ENCODE results near the gene SNAP29.

The SNAP29 gene

DNA sequence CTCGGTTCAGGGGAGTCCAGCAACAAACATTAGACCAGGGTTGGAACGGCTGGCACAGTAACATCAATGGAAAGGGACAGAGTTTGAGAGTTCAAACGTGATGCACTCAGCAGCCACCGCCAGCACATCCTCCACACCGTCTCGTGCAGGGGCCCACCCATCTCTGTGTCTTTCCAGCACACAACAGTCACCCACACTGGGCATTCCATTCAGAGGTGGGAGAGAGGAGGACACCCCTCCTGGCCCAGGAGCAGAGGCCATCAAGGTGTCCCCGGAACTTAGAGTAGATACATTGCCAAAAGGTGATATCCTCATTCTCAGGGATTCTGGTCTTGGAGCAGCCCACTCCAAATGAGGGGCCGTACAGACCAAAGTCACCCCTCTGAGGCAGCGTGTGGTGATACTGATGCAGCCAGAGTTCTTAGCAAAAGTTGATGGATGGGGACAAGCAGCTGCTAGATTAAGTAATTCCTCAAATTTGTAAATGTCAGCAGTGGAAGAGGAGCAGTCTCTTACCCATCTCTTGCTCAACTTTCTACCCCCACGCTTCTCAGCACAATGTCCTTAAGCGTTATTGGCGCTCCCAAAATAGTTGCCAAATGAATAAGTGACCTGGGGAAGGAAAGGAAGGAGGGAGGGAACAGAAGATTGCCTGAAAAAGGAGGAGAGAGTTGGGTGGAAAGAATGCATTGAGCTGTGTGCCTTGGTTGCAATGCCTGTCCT lies 5.5 kb downstream of the SNAP29 start:
- Mint-ChIP-seq H3K9me3 (no peaks in the 10 kb centered on the region), H3K4me1 (ENCODE audit: low read depth in 2 of 2) (peaks cover 32 to 41% of the 10 kb centered on the region in 2 donors)
- ATAC-seq (replicated peaks): no peak

GRCh38 chr22:20865331-20865730 lies 6.5 kb downstream of the SNAP29 start:
- Mint-ChIP-seq H3K4me3 (no peak overlapping the region), H3K27me3 (no peaks in the 10 kb centered on the region), H3K4me1 (ENCODE audit: low read depth in 2 of 2) (peaks cover 26 to 33% of the 10 kb centered on the region in 2 donors), H3K36me3 (ENCODE audit: insufficient read depth) (peaks cover 34% of the 10 kb centered on the region), H3K27ac (peak overlapping the region in 1 of 2 donors; percentile 63), H3K9me3 (no peaks in the 10 kb centered on the region)
- ATAC-seq (replicated peaks) (no peak), DNase-seq (no peak)

More for the DNA sequence above, 5.5 kb downstream of the SNAP29 start:
- DNase-seq: no peak
- Mint-ChIP-seq H3K27me3 (no peaks in the 10 kb centered on the region), H3K36me3 (ENCODE audit: insufficient read depth) (peaks cover 36% of the 10 kb centered on the region), H3K27ac (peak overlapping the region; percentile 63 to 71), H3K4me3 (no peak overlapping the region)

DNA sequence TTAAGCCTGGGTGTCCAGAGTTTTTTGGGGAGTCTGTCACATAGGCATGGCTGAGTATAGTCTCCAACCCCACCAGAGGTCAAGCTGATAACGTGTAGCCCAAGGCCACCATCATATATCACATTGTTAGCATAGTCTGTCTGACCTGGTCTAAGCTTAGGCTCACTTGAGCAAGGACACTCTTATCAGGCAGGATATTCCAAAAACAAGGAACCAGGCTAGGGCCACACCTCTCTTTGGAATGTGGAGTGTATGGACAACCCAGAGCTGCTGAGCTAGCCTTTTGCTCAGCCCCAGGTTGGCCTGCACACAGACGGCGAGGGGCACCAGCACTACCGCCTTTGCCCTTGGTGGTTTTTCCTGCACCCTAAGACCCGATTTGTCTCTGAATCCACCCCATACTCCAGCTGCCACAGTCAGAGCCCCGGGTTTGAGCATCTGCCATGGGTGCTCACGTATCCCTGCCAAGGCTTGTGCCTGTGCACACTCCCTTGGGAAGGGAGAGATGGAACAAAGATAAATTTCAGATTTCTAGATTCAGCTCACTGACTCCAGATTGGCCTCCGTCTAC lies 7.2 kb downstream of the SNAP29 start:
- Mint-ChIP-seq H3K9me3 (no peaks in the 10 kb centered on the region), H3K4me1 (ENCODE audit: low read depth in 2 of 2) (peaks cover 26 to 33% of the 10 kb centered on the region in 2 donors), H3K36me3 (ENCODE audit: insufficient read depth) (peaks cover 36% of the 10 kb centered on the region), H3K27me3 (no peaks in the 10 kb centered on the region), H3K27ac (peak overlapping the region in 1 of 2 donors; percentile 87), H3K4me3 (no peak overlapping the region)
- DNase-seq (no peak), ATAC-seq (replicated peaks) (no peak)

DNA sequence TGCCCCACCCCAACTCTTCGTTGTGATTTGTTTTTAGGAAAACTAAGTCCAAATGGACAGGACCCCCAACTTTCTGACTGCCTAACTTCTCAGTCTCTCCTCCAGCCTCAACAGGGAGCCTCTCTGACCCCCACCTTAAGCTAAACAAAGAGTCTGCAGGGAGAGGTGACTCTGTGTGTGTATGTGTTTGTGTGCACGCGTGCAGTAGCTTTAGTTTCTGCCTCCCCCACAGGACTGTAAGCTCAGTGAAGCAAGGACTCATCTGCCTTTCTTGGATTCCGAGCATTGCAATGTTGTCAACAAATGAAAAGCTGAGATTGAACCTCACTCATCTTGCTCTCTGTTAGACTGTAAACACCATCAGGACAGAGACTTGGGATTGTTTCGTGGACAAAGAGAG lies 7.9 kb downstream of the SNAP29 start:
- H3K27ac Mint-ChIP-seq: peak overlapping the region in 1 of 2 donors; percentile 87
- H3K4me3 Mint-ChIP-seq: peak overlapping the region in 1 of 2 donors; percentile 63
- DNase-seq (no peak), ATAC-seq (replicated peaks) (peak; percentile 5)
- peaks cover 26 to 28% of the 10 kb centered on the region in 2 donors for H3K4me1 Mint-ChIP-seq (ENCODE audit: low read depth in 2 of 2)
- H3K27me3 Mint-ChIP-seq: no peaks in the 10 kb centered on the region
- H3K36me3 Mint-ChIP-seq (ENCODE audit: insufficient read depth): peaks cover 39% of the 10 kb centered on the region
- no peaks in the 10 kb centered on the region for H3K9me3 Mint-ChIP-seq

- H3K9me3 Mint-ChIP-seq: no peaks in the 10 kb centered on the region
- peak; percentile 76 for ATAC-seq (replicated peaks)
- peaks cover 43% of the 10 kb centered on the region for H3K36me3 Mint-ChIP-seq (ENCODE audit: insufficient read depth)
- H3K4me3 Mint-ChIP-seq: peak overlapping the region in 1 of 2 donors; percentile 63
- H3K27me3 Mint-ChIP-seq: no peaks in the 10 kb centered on the region
- no peak for DNase-seq
- peak overlapping the region; percentile 68 to 87 for H3K27ac Mint-ChIP-seq
- peaks cover 21 to 24% of the 10 kb centered on the region in 2 donors for H3K4me1 Mint-ChIP-seq (ENCODE audit: low read depth in 2 of 2)
These were observed 8.6 kb downstream of the SNAP29 start for GRCh38 chr22:20867179-20868024.

GRCh38 chr22:20868025-20868962 lies 9.5 kb downstream of the SNAP29 start:
- Mint-ChIP-seq H3K27ac (peak overlapping the region; percentile 62 to 87), H3K27me3 (no peaks in the 10 kb centered on the region), H3K4me1 (ENCODE audit: low read depth in 2 of 2) (peaks cover 19 to 24% of the 10 kb centered on the region in 2 donors), H3K9me3 (no peaks in the 10 kb centered on the region), H3K36me3 (ENCODE audit: insufficient read depth) (peaks cover 51% of the 10 kb centered on the region), H3K4me3 (no peak overlapping the region)
- no peak for ATAC-seq (replicated peaks)
- DNase-seq: no peak

GRCh38 chr22:20869234-20869633 lies 10.4 kb downstream of the SNAP29 start:
- no peak for ATAC-seq (replicated peaks)
- H3K4me1 Mint-ChIP-seq (ENCODE audit: low read depth in 2 of 2): peaks cover 12 to 17% of the 10 kb centered on the region in 2 donors
- no peak for DNase-seq
- H3K27ac Mint-ChIP-seq: peak overlapping the region in 1 of 2 donors; percentile 62
- H3K36me3 Mint-ChIP-seq (ENCODE audit: insufficient read depth): peaks cover 56% of the 10 kb centered on the region
- no peaks in the 10 kb centered on the region for H3K27me3 Mint-ChIP-seq
- H3K9me3 Mint-ChIP-seq: no peaks in the 10 kb centered on the region
- H3K4me3 Mint-ChIP-seq: no peak overlapping the region

- H3K27ac Mint-ChIP-seq: no peak overlapping the region
- H3K4me1 Mint-ChIP-seq (ENCODE audit: low read depth in 2 of 2): peaks cover 0 to 3% of the 10 kb centered on the region in 2 donors
- peaks cover 71% of the 10 kb centered on the region for H3K36me3 Mint-ChIP-seq (ENCODE audit: insufficient read depth)
- ATAC-seq (replicated peaks) (no peak), DNase-seq (no peak)
- no peaks in the 10 kb centered on the region for H3K27me3 Mint-ChIP-seq
- no peak overlapping the region for H3K4me3 Mint-ChIP-seq
- H3K9me3 Mint-ChIP-seq: no peaks in the 10 kb centered on the region
These were observed 14.4 kb downstream of the SNAP29 start for GRCh38 chr22:20873214-20873613.

- ATAC-seq (replicated peaks): no peak
- no peak for DNase-seq
- H3K27me3 Mint-ChIP-seq: no peaks in the 10 kb centered on the region
- H3K36me3 Mint-ChIP-seq (ENCODE audit: insufficient read depth): peaks cover 64% of the 10 kb centered on the region
- H3K9me3 Mint-ChIP-seq: no peaks in the 10 kb centered on the region
- H3K4me1 Mint-ChIP-seq (ENCODE audit: low read depth in 2 of 2): peaks cover 0 to 4% of the 10 kb centered on the region in 2 donors
- H3K27ac Mint-ChIP-seq: peak overlapping the region in 1 of 2 donors; percentile 44
- H3K4me3 Mint-ChIP-seq: no peak overlapping the region
These were observed 16.5 kb downstream of the SNAP29 start for GRCh38 chr22:20875296-20875695.

- ATAC-seq (replicated peaks): no peak
- H3K9me3 Mint-ChIP-seq: no peaks in the 10 kb centered on the region
- no peak overlapping the region for H3K4me3 Mint-ChIP-seq
- H3K36me3 Mint-ChIP-seq (ENCODE audit: insufficient read depth): peaks cover 65% of the 10 kb centered on the region
- H3K27ac Mint-ChIP-seq: no peak overlapping the region
- no peaks in the 10 kb centered on the region for H3K27me3 Mint-ChIP-seq
- DNase-seq: no peak
- H3K4me1 Mint-ChIP-seq (ENCODE audit: low read depth in 2 of 2): peaks cover 0 to 4% of the 10 kb centered on the region in 2 donors
These were observed 18.9 kb downstream of the SNAP29 start for GRCh38 chr22:20877715-20878114.

DNA sequence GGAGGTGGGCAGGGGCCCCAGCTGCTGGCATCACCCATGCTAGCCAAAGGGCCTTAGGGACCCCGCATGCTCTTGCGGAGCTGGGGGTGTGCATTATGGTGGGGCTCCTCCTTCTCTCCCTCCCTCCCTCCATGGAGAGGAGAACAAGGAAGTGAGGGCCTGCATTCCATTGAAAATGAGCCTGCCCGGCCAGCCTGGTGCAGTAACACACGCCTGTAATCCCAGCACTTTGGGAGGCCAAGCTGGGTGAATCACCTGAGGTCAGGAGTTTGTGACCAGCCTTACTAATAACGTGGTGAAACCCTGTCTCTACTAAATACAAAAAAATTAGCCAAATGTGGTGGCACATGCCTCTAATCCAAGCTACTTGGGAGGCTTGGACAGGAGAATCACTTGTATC lies 22.4 kb downstream of the SNAP29 start:
- ATAC-seq (replicated peaks) (no peak), DNase-seq (no peak)
- peaks cover 3 to 7% of the 10 kb centered on the region in 2 donors for H3K4me1 Mint-ChIP-seq (ENCODE audit: low read depth in 2 of 2)
- no peak overlapping the region for H3K4me3 Mint-ChIP-seq
- H3K36me3 Mint-ChIP-seq (ENCODE audit: insufficient read depth): peaks cover 58% of the 10 kb centered on the region
- peak overlapping the region in 1 of 2 donors; percentile 49 for H3K27ac Mint-ChIP-seq
- H3K27me3 Mint-ChIP-seq: no peaks in the 10 kb centered on the region
- H3K9me3 Mint-ChIP-seq: no peaks in the 10 kb centered on the region

DNA sequence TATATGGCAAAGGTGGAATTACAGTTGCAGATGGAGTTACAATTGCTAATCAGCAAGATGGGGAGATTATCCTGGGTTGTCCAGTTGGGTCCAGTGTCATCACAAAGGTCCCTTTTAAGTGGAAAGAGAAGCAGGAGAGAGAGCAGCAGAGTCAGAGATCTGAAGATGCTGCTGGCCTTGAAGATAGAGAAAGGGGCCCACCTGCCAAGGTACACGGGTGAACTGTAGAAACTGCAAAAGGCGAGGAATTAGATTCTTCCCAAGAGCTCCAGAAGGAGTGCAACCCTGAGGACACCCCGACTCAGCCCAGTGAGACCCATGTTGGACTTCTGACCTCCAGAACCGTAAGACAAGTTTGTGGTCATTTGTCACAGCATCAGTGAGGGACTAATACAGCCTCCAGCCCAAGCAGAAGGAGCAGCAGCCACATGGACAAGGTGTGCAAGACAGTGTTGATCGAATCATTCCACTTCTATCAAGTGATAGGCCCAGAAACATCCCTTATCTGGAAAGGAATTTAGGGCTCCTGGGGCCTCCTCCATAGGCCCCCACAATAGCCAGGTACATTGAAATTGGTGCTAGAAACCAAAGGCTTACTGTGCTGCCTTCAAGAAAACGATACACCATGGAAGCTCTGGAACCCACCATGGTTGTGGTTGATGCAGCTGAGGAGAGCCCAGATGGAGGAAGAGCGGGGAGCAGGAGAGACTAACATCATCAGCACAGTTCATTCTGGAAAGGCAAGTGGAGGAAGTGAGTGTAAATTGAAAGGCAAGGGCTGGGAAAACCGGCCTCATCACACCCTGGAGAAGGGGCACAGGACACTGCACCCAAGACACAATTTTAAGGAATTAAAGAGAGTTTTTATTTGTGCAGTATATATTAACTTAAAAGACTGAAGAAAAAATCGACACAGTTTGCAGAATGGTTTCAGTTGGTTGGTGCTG lies 23.3 kb downstream of the SNAP29 start:
- no peaks in the 10 kb centered on the region for H3K9me3 Mint-ChIP-seq
- DNase-seq (no peak), ATAC-seq (replicated peaks) (no peak)
- no peak overlapping the region for H3K4me3 Mint-ChIP-seq
- no peak overlapping the region for H3K27ac Mint-ChIP-seq
- peaks cover 58% of the 10 kb centered on the region for H3K36me3 Mint-ChIP-seq (ENCODE audit: insufficient read depth)
- no peaks in the 10 kb centered on the region for H3K27me3 Mint-ChIP-seq
- H3K4me1 Mint-ChIP-seq (ENCODE audit: low read depth in 2 of 2): peaks cover 3 to 7% of the 10 kb centered on the region in 2 donors
